Testis (tissue), 2 donors: ENCODE data around the gene HMCN2.

Experiments used
- CTCF ChIP-seq, 3 experiments: fragments of 450-650 bp in 2 of 3; fragments of 200-600 bp in 1 of 3; sonication (generic) in 1 of 3; IDR thresholded peaks; one replicate each; pipeline ENCODE4 v1.5.1; 2016 to 2019; ENCODE audit warnings: antibody characterized with exemption in 3 of 3, mild to moderate bottlenecking in 2 of 3, moderate library complexity in 1 of 3
- POLR2A ChIP-seq: fragments of 450-650 bp; IDR thresholded peaks from one replicate; pipeline ENCODE4 v1.6.1; 2017; ENCODE audit warnings: antibody characterized with exemption, mild to moderate bottlenecking, moderate library complexity

- TF ChIP-seq CTCF (IDR thresholded peaks at IDR 0.05): no peak
- TF ChIP-seq POLR2A: no peak
These were observed 154.0 kb downstream of the HMCN2 start for GRCh38 chr9:130419521-130420035.
